GM19328 (cell line): ENCODE data around the gene PLEKHG1.
A peak's percentile ranks its signal among the peaks of the same experiment; 100 is the strongest.

Experiments used
- ATAC-seq: cut with Tn5 transposase; IDR thresholded peaks from one replicate; pipeline ENCODE4 v1.9.1; 2021; ENCODE audit warnings: mild to moderate bottlenecking, moderate library complexity; ENCODE audit not compliant: unreplicated experiment

The PLEKHG1 gene

DNA sequence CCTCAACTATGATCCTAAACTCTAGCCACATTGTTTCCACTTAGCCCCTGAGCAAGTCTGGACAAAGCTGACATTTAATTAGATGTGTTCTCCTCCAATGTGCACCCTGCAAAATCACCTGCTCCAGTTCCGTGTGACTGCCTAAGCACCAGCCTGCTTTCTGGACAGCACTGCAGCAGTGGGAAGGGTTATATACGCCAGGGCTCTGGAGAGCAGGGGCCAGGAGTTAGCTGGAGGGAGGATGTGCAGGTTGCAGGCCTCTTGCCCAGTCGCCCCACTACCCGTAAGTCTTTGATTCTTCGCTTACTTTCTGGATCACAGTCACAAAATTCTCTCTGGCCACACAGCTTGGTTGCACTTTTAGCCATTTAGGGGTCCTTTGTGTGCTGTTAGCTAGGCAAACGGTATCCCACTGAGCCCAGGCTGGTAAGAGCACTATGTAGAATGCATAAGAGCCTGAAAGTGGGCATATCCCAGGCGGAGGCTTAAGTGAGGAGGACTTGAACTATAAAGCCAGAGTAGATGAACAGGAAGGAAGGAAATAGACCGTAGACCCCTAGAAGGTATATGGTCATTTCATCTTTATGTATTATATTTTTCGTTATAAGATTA lies 10.7 kb upstream of the PLEKHG1 start:
- ATAC-seq, result no peak

- no peak for ATAC-seq
Measured at GRCh38 chr6:150589852-150590251, 9.8 kb upstream of the PLEKHG1 start.

DNA sequence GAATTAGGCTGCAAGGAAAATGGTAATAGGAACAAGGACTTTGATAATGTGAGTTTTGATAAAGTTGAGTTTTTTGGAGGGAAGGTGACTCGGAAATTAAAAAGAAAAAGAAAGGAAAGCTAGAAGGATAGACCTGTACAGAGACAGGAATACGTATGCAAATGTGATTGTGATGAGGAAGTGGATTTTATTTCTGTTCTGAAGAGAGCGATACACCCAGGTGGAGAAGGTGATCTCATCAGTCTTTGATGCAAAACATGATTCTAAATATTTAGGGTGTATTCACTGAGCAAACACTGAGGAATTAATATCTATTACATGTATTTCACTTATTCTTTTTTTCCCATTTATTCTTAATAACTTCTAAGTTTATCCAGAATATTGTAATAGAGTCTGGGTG lies 9.2 kb upstream of the PLEKHG1 start:
- ATAC-seq, result no peak

- ATAC-seq, result no peak
Measured at GRCh38 chr6:150592377-150592995, 7.2 kb upstream of the PLEKHG1 start.

GRCh38 chr6:150593119-150593518 lies 6.6 kb upstream of the PLEKHG1 start:
- ATAC-seq, result no peak

DNA sequence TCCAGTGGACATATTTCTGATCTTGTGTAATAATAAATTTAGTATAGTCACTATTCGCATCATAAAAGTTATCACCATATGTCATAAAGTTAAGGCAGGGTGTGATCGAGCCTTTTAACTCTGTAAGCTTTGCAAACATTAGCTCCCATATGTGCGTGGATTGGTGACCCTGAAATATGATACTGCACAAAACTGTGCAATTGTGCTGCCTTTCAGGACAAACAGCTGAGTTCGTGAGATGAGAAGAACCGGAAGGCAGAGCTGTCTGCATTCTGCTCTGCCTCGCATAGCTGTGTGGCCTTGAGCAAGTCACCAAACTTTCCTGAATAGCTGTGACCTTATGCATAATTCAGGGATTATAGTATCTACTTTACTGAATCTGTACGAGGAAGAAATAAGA lies 3.2 kb upstream of the PLEKHG1 start:
- no peak for ATAC-seq

DNA sequence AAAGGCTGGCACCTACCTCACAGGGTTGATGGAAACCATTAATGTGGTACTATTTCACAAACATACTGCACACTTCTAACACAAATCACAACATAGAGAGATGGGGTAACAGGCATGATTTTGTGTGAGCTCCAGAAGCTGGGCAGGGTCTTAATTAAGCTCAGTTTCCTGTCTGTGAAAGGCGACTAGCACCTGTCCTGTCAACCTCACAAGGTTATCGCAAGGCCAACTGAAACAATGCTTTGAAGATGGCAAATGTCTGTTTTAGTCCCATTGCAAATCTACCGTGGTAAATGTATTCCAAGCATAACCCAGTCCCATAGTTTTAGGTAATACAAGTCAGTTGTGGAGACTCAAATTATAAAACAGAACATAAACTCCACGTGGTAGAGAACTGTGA lies 1.3 kb upstream of the PLEKHG1 start:
- no peak for ATAC-seq

DNA sequence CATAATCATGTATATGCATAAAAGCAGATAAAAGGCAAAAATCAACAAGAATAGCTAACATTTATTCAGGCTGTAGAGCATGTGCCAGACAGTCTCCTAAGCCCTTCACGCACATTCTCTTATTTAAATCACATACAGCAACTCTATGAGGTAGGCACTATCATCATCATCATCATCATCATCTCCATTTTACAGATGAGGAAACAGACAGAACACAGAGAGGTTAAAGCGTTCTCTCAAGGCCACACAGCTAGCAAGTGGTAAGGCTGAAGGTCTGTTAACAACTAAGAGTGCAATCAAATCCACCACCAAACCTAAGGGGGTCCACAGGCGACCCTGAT lies 857 bp upstream of the PLEKHG1 start:
- ATAC-seq, result no peak

DNA sequence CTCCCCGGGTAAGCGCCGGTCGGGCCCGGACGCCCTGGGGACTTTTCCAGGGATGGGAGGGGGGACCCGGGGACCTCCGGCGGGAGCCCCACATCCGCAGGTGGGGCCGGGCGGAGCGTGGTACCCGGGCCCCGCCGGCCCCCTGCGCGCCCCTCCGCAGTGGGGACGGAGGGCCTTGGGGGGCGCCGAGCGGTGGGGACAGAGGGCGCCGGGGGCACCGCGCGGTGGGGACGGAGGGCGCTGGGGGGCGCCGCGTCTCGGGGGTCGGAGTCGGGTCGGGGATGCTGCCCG lies 270 bp downstream of the PLEKHG1 start:
- peak; percentile 22 for ATAC-seq

DNA sequence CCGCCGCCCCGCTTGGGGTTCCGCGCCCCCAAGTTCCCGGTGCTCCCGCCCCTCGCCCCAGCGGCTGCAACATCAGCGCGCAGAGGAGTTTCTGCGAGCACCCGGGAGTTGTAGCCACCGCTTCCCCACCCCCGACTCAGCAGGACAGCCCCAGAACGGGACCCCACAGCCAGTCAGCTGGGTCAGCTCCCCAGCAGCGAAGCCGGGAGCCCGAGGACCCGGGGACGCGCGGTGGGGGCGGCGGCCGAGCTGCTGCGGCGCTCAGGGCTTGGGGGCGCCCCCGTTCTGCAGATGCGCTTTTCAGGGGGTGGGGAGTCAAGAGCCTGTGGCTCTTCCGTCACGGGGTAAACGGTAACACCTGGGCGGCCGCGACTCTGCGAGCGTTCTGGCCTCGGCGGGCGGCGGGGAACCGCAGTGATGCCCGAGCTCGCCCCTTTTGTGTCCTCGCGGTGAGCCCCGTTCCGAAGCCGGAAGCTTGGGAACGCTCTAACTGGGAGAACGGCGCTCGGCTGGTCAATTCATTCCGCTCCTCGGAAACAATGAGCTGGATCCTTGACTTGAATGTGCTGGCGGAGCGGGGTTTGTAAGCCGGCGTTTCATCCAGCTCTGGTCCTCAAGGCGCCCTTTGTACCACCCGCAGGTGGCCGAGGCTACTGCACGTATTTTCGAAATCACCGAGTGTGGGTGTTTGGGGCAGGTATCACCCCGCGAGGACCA lies 774 bp downstream of the PLEKHG1 start:
- ATAC-seq, result peak; percentile 57

- ATAC-seq, result no peak
Measured at GRCh38 chr6:150601439-150601838, 1.8 kb downstream of the PLEKHG1 start.

GRCh38 chr6:150603176-150603575 lies 3.5 kb downstream of the PLEKHG1 start:
- no peak for ATAC-seq

DNA sequence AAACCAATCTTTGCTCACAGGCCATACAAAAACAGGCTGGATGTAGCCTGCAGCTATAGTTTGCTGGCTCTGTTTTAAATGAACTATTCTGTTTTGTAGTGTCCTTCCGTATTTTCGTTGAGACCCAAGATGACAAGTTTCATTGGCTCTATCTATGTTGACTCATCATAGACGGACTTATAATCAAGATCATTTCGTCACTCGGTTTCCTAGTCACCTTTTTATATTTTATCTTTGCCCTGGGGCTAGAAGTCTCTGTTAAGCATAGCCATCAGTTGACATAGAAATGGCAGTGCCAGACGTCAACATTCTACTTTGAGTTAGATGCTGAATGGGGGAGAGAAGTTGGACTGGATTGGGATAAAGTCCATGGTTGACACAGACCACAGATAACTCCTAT lies 4.8 kb downstream of the PLEKHG1 start:
- ATAC-seq, result no peak

- ATAC-seq, result no peak
Measured at GRCh38 chr6:150605333-150605732, 5.6 kb downstream of the PLEKHG1 start.

- no peak for ATAC-seq
Measured at GRCh38 chr6:150606168-150606591, 6.5 kb downstream of the PLEKHG1 start.

GRCh38 chr6:150606647-150607328 lies 7.1 kb downstream of the PLEKHG1 start:
- no peak for ATAC-seq

DNA sequence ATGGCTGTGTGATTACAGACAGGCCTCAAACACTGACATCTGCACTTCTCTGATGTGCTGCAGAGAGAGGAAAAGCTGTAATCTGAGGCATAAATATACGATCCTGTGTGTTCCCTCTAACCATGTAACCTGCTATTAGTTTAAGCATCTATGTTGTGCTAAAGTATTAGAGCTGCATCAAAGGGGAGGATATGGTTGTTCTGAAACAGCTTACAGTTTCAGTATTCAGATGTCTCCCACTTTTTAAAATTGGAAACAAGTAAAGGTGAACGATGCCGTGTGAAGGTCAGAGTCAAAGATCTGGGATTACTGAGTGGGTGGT lies 7.6 kb downstream of the PLEKHG1 start:
- ATAC-seq, result no peak

- ATAC-seq, result no peak
Measured at GRCh38 chr6:150610584-150610983, 10.9 kb downstream of the PLEKHG1 start.

- no peak for ATAC-seq
Measured at GRCh38 chr6:150613269-150613668, 13.6 kb downstream of the PLEKHG1 start.

GRCh38 chr6:150615967-150616366 lies 16.3 kb downstream of the PLEKHG1 start:
- ATAC-seq, result no peak

GRCh38 chr6:150616586-150616985 lies 16.9 kb downstream of the PLEKHG1 start:
- ATAC-seq, result no peak

DNA sequence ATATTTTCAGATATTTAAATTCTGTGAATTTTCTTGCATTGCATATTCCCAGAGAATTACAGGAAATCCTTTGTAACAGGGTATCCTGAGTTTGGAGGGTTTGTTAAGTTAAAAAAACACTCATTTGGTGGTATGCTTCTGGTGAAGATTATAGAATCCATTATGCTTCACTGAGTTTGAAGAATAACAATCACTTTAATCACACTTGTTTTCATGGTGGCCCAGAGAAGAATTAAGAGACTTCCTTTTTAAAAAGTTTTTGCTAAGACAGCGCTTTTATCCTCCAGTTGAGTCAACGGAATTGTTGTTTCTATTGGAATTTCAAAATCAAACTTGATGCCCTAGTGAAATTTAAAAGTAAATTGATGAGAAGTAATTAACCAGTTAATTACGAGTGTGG lies 17.4 kb downstream of the PLEKHG1 start:
- ATAC-seq, result no peak
